Left lung (tissue), 10 donors: ENCODE measurements around the gene GRIK3. TPM values are rescaled to one million over a fixed set of nuclear protein-coding genes. Genes with fewer than 3 reads are reported as not detected.
"Not testable (repeated sequence)": the region's sequence is repeated elsewhere in the genome, so short reads cannot be mapped to it uniquely, and the experiment has no call there.

ENCODE experiments used
- ATAC-seq: fragments of 200-7000 bp; cut with Tn5 transposase; one replicate; pipeline ENCODE4 v1.9.1; 2020; ENCODE audit warnings: moderate library complexity
- DNase-seq, 4 donors: peaks; one replicate each; pipeline ENCODE4 v3.0.0-alpha.2; 2013 to 2020
- H3K27ac ChIP-seq, 2 donors: fragments of 200-600 bp; sonication (generic) in 1 of 2; one replicate each; pipeline versions ENCODE4 v1.5.0 to v1.8.0; 2020 to 2021
- H3K27me3 ChIP-seq, 2 donors: fragments of 200-600 bp; sonication (generic) in 1 of 2; one replicate each; pipeline versions ENCODE4 v1.5.0 to v1.8.0; 2020 to 2021
- H3K36me3 ChIP-seq, 2 donors: fragments of 200-600 bp; sonication (generic) in 1 of 2; one replicate each; pipeline versions ENCODE4 v1.5.0 to v1.8.0; 2020 to 2021
- H3K4me1 ChIP-seq, 2 donors: fragments of 200-600 bp; one replicate each; pipeline ENCODE4 v1.8.0; 2021
- H3K4me3 ChIP-seq, 2 donors: fragments of 200-600 bp; sonication (generic) in 1 of 2; one replicate each; pipeline versions ENCODE4 v1.5.0 to v1.8.0; 2020 to 2021; ENCODE audit warnings: mild to moderate bottlenecking in 1 of 2
- H3K9me3 ChIP-seq, 2 donors: fragments of 200-600 bp; sonication (generic) in 1 of 2; one replicate each; pipeline versions ENCODE4 v1.5.0 to v1.8.0; 2020 to 2021
- intact Hi-C, 2 donors: fragments of 100-400 bp; cut with DNase I; formaldehyde crosslinking; loops; one replicate each; pipeline versions ENCODE4 v1.11.2 to v1.14.2; 2022
- polyA plus RNA-seq, 6 donors: library from polyadenylated mRNA; unstranded; fragments of 120-200 nt; gene quantifications; one replicate each; pipeline ENCODE4 v1.2.1, GENCODE V29; 2013; ENCODE audit not compliant: insufficient read length in 6 of 6
- total RNA-seq, 2 donors: library from RNA; stranded (reverse); fragmentation: NEBNext Ultra II Directional; extraction: Animal tissue kit (Norgen Biotek cat#: 25700); gene quantifications; one replicate each; pipeline ENCODE4 v1.2.1, GENCODE V29; 2021
- TF ChIP-seq, protein P1 (sequence below), 2 donors: fragments of 200-600 bp; sonication (generic) in 1 of 2; IDR thresholded peaks; one replicate each; pipeline versions ENCODE4 v1.5.0 to v1.8.0; 2021; ENCODE audit warnings: antibody characterized with exemption in 2 of 2
- donor health status: DM: no; HTN: yes; CAD: no.
- donor health status: DM: no; HTN: no; CAD: no.

GRIK3 gene
- total and polyA plus RNA-seq, 8 donors: 0.18 to 1.2 (median 0.48) TPM; not detected in 1

DNA sequence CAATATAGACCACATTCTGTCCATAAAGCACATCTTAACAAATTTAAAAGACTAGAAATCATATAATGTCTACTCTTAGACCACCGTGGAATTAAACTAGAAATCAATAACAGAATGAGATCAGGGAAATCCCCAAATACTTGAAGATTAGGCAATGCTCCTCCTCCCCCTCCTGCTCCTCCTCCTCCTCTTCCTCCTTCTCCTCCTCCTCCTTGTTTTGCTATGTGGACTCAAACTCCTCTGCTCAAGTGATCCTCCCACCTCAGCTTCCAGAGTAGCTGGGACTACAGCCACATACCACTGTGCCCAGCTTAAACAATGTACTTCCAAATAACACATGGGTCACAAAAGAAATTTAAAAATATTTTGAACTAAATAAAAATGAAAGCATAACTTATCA, 134.2 kb downstream of the GRIK3 start:
- ATAC-seq: no peak
- Histone ChIP-seq H3K36me3 (no peaks in the 10 kb centered on the region), H3K27ac (no peak overlapping the region), H3K4me1 (no peaks in the 10 kb centered on the region), H3K9me3 (peaks cover 0 to 22% of the 10 kb centered on the region in 2 donors), H3K27me3 (peaks cover 0 to 5% of the 10 kb centered on the region in 2 donors), H3K4me3 (no peak overlapping the region)
- intact Hi-C loops: no loop called here
- TF ChIP-seq, protein P1, sequence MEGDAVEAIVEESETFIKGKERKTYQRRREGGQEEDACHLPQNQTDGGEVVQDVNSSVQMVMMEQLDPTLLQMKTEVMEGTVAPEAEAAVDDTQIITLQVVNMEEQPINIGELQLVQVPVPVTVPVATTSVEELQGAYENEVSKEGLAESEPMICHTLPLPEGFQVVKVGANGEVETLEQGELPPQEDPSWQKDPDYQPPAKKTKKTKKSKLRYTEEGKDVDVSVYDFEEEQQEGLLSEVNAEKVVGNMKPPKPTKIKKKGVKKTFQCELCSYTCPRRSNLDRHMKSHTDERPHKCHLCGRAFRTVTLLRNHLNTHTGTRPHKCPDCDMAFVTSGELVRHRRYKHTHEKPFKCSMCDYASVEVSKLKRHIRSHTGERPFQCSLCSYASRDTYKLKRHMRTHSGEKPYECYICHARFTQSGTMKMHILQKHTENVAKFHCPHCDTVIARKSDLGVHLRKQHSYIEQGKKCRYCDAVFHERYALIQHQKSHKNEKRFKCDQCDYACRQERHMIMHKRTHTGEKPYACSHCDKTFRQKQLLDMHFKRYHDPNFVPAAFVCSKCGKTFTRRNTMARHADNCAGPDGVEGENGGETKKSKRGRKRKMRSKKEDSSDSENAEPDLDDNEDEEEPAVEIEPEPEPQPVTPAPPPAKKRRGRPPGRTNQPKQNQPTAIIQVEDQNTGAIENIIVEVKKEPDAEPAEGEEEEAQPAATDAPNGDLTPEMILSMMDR (IDR thresholded peaks at IDR 0.05): no peak
- no peak for DNase-seq

DNA sequence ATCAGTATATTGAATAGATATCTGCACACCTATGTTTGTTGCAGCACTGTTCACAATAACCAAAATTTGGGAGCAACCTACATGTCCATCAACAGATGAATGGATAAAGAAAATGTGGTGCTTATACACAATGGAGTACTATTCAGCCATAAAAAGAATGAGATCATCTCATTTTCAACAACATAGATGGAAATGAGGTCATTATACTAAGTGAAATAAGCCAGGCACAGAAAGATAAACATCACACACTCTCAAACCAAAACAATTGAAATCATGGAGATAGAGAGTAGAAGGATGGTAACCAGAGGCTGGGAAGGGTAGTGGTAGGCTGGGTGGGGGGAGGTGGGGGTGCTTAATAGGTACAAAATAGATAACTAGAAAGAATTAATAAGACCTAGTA, 136.5 kb downstream of the GRIK3 start:
- H3K4me1 ChIP-seq, ATAC-seq, H3K4me3 ChIP-seq, H3K36me3 ChIP-seq, H3K27ac ChIP-seq, DNase-seq, intact Hi-C loops: not testable (repeated sequence)
- H3K9me3 ChIP-seq: peaks cover 0 to 22% of the 10 kb centered on the region in 2 donors
- H3K27me3 ChIP-seq: peaks cover 0 to 11% of the 10 kb centered on the region in 2 donors

DNA sequence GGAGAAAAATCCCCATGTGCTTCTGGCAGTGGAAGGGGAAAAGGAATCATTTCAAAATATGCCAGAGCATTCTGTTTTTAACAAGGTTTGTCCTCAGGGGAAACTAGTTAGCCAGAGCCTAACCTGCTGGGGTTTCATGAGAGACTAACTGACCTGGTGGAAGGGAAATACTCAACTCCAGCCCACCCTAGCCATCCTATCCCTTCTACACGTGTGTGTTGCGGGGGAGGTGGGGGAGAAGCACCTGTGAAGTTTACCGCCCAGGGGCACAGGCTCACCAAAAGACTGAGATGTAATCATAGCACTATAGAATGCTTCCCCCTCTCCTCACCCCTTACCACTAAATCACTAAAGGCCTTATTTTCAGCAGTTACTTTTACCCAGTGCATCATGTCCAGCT, 139.5 kb downstream of the GRIK3 start:
- peaks cover 0 to 36% of the 10 kb centered on the region in 2 donors for H3K27me3 ChIP-seq
- H3K9me3 ChIP-seq: peaks cover 0 to 19% of the 10 kb centered on the region in 2 donors
- intact Hi-C loops: no loop called here
- H3K4me3 ChIP-seq: no peak overlapping the region
- ATAC-seq (no peak), DNase-seq (no peak)
- H3K4me1 ChIP-seq: no peaks in the 10 kb centered on the region
- TF ChIP-seq, protein P1 (IDR thresholded peaks at IDR 0.05): no peak
- H3K27ac ChIP-seq: no peak overlapping the region
- H3K36me3 ChIP-seq: no peaks in the 10 kb centered on the region

DNA sequence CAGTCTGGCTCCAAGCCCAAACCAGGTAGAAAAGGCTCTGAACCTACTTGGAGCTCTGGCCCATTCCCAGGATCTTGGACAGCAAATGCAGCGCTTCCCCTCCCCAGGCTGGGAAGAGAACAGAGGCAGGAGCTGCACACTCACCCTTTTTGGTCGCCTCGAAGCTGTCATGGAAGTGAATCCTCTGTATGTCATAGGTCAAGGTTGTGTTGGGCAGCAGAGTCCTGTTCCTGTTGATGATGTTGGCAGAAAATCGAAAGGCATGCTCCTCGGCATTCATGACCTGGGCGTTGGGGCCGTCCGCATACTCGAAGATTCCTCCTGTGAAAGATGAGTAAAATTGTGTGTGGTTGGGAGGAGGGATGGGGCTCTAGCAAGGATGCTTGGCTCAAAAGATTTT, 143.5 kb downstream of the GRIK3 start:
- H3K27me3 ChIP-seq: peaks cover 0 to 52% of the 10 kb centered on the region in 2 donors
- H3K9me3 ChIP-seq: no peaks in the 10 kb centered on the region
- DNase-seq: no peak
- H3K4me1 ChIP-seq: no peaks in the 10 kb centered on the region
- no peak overlapping the region for H3K27ac ChIP-seq
- no peak for ATAC-seq
- intact Hi-C loops: no loop called here
- TF ChIP-seq, protein P1 (IDR thresholded peaks at IDR 0.05): no peak
- H3K36me3 ChIP-seq: no peaks in the 10 kb centered on the region
- H3K4me3 ChIP-seq: no peak overlapping the region

DNA sequence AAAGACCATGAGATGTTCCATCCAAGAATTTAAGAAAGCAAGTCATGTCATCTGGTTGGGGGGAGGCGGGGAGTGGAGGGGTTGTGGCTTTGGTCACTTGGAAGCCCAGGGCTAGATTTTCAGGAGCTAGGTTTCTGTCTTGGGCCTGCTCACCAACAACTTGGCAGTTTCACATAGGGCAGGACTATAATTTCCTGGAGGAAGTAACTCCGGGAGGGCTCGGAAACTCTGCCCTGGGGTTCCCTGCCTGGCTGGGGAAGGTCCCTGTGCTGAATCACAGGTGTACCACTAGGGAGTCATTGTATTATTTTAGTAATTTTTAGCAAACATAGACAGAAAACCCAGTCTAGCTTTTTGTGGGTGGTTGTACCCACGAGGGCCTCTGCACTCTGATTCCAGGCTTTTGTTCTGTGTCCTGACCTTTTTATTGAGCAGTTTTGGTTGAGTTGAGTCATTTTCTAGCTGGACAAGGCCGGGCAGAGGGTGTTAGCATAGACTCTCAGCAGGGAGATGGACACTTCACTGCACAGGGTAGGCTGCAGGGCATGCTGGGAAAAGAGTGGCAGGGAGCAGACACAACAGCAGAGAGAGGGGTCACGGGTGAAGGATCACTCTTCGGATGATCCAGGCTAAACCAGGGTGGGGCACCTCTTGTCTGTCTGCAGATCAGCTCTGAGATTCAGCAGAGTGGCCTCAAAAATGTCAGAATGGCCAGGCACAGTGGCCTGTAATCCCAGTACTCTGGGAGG, 144.7 kb downstream of the GRIK3 start:
- H3K4me3 ChIP-seq: no peak overlapping the region
- H3K36me3 ChIP-seq: no peaks in the 10 kb centered on the region
- intact Hi-C loops: no loop called here
- TF ChIP-seq, protein P1 (IDR thresholded peaks at IDR 0.05): no peak
- H3K9me3 ChIP-seq: no peaks in the 10 kb centered on the region
- peaks cover 0 to 50% of the 10 kb centered on the region in 2 donors for H3K27me3 ChIP-seq
- H3K27ac ChIP-seq: no peak overlapping the region
- ATAC-seq (no peak), DNase-seq (no peak)
- no peaks in the 10 kb centered on the region for H3K4me1 ChIP-seq
